Progenitor cell of endocrine pancreas (in vitro differentiated cells): ENCODE data around the gene PTPN20. TPM values are rescaled to one million over a fixed set of nuclear protein-coding genes. Genes with fewer than 3 reads are reported as not detected.

Source experiments
- DNase-seq: peaks from one replicate; pipeline ENCODE4 v3.0.0; 2021; ENCODE audit warnings: low spot score; ENCODE audit not compliant: unreplicated experiment
- H3K27ac Mint-ChIP-seq: 2 replicates; pipeline ENCODE4 v1.8.0; 2021; ENCODE audit warnings: mild to moderate bottlenecking, moderate library complexity, mixed read lengths
- H3K27me3 Mint-ChIP-seq: 2 replicates; pipeline ENCODE4 v1.8.0; 2021; ENCODE audit warnings: mixed read lengths
- H3K36me3 Mint-ChIP-seq: 2 replicates; pipeline ENCODE4 v1.8.0; 2022; ENCODE audit warnings: mixed read lengths; ENCODE audit not compliant: insufficient read depth
- H3K4me1 Mint-ChIP-seq: 2 replicates; pipeline ENCODE4 v1.8.0; 2021; ENCODE audit warnings: low read depth, mixed read lengths
- H3K4me3 Mint-ChIP-seq: 2 replicates; pipeline ENCODE4 v1.8.0; 2021; ENCODE audit warnings: low read depth, mild to moderate bottlenecking, moderate library complexity, mixed read lengths
- H3K9me3 Mint-ChIP-seq: 2 replicates; pipeline ENCODE4 v1.8.0; 2021; ENCODE audit warnings: low read depth, mixed read lengths
- total RNA-seq: library from RNA; stranded (reverse); gene quantifications from 2 replicates; pipeline ENCODE4 v1.2.1, GENCODE V29; 2021
- TF ChIP-seq, protein P1 (sequence below): fragments of 200-600 bp; sonication (generic); IDR thresholded peaks from one replicate; pipeline ENCODE4 v1.5.0; 2021; ENCODE audit warnings: antibody characterized with exemption, mild to moderate bottlenecking; ENCODE audit not compliant: unreplicated experiment

Gene PTPN20
- total RNA-seq, 1 donor from 2014 or later = 0.55 TPM

GRCh38 chr10:47020471-47020870 lies 109.2 kb downstream of the PTPN20 start:
- no peaks in the 10 kb centered on the region for H3K36me3 Mint-ChIP-seq
- no peaks in the 10 kb centered on the region for H3K4me1 Mint-ChIP-seq
- H3K4me3 Mint-ChIP-seq = no peak overlapping the region
- no peaks in the 10 kb centered on the region for H3K9me3 Mint-ChIP-seq
- TF ChIP-seq, protein P1, sequence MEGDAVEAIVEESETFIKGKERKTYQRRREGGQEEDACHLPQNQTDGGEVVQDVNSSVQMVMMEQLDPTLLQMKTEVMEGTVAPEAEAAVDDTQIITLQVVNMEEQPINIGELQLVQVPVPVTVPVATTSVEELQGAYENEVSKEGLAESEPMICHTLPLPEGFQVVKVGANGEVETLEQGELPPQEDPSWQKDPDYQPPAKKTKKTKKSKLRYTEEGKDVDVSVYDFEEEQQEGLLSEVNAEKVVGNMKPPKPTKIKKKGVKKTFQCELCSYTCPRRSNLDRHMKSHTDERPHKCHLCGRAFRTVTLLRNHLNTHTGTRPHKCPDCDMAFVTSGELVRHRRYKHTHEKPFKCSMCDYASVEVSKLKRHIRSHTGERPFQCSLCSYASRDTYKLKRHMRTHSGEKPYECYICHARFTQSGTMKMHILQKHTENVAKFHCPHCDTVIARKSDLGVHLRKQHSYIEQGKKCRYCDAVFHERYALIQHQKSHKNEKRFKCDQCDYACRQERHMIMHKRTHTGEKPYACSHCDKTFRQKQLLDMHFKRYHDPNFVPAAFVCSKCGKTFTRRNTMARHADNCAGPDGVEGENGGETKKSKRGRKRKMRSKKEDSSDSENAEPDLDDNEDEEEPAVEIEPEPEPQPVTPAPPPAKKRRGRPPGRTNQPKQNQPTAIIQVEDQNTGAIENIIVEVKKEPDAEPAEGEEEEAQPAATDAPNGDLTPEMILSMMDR = no peak
- peaks cover 17% of the 10 kb centered on the region for H3K27me3 Mint-ChIP-seq
- no peak for DNase-seq
- H3K27ac Mint-ChIP-seq = no peak overlapping the region

DNA sequence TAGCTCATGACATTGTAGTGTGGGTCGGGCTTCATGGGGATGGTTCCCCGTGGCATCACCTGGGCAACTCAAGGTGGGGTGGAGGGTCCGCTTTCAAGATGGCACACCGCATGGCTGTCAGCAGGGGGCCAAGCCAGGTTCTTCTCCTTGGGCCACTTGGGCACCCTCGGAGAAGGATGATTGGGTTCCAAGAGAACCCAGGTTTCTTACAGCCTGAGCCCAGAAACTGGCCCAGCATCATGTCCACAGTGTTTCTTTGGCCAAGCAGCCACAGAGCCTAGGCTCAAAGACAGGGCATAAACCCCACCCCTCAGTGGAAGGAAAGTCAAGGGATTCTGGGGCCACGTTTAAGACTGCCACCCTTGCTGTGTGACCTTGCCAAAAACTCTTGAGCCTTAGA lies 110.6 kb downstream of the PTPN20 start:
- DNase-seq = no peak
- Mint-ChIP-seq H3K27ac (no peak overlapping the region), H3K4me1 (no peaks in the 10 kb centered on the region), H3K36me3 (no peaks in the 10 kb centered on the region), H3K27me3 (peaks cover 7% of the 10 kb centered on the region), H3K9me3 (no peaks in the 10 kb centered on the region), H3K4me3 (no peak overlapping the region)
- TF ChIP-seq, protein P1 = no peak

DNA sequence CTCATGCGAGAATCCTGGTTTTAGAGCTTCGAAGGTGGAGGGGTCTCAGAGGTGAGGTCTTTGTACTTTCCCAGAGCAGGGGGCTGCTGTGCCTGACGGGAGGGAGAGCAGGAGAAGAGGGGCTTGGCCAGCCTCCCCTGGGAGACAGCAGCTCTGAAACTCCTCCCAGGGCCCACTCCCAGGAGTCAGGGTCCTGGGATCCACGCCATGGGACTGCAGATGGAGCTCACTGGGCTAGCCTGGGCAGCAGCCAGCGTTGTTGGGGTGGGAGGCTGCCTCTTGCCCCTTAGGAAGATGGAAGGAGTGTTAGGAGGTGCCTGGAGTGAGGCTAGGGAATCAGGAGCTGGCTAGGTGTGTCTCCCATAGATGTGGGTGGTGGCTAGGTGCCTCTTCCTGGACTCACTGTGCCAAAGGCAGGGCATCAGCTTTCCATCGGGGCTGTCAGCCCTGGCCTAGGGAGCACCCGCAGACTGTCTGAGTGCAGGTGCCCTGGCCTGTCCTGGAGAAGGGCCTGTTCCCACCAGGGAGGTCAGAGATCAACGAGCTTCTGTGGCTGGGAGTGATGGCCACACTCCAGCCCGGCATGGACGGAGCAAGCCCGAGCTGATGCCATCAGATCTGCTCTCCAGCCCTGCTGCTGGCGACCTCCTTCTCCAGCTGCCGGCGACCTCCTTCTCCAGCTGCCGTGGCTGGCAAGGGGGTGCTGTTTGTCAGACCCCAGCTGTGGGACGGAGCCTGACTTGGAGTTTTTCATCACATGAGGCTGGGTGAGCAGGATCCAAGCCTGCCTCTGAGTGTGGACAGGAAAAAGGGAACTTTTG lies 111.3 kb downstream of the PTPN20 start:
- Mint-ChIP-seq H3K27ac (no peak overlapping the region), H3K4me3 (no peak overlapping the region), H3K9me3 (no peaks in the 10 kb centered on the region), H3K27me3 (peaks cover 9% of the 10 kb centered on the region), H3K36me3 (no peaks in the 10 kb centered on the region), H3K4me1 (no peaks in the 10 kb centered on the region)
- peak; percentile 6 for DNase-seq
- TF ChIP-seq, protein P1 = no peak

DNA sequence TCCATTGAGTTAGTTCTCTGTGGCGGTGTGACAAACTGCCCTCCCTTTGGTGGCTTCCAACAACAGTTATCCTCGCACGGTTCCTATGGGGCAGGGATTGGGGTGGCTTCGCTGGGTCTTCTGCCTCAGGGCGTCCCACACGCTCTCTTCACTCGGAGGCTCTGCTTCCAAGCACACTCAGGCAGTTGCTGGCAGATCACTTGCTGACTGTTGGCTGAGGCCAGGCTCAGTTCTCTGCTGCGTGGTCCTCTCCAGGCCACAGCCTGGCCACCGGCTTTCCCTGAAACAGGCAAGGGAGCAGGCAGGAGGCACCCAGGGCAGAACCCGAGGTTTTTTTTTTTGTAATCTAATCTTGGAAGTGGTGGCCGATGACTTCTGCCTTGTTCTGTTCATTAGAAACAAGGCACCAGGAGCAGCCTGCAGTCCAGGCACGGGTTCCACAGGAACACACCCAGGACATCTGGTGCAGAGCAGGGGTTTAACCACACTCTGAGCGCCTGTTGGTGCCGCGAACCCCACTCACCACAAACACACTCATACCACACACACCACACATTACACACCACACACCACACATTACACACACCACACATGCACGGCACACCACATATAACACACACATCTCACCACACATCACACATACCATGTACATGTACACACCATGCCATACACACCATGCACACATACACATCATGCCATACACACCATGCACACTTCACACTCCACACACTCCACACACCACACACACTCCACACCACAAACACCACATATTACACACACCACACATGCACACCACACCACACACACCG lies 112.2 kb downstream of the PTPN20 start:
- no peak overlapping the region for H3K27ac Mint-ChIP-seq
- H3K9me3 Mint-ChIP-seq = no peaks in the 10 kb centered on the region
- no peaks in the 10 kb centered on the region for H3K36me3 Mint-ChIP-seq
- TF ChIP-seq, protein P1 = no peak
- no peak overlapping the region for H3K4me3 Mint-ChIP-seq
- H3K27me3 Mint-ChIP-seq = peaks cover 11% of the 10 kb centered on the region
- DNase-seq = peak; percentile 8
- H3K4me1 Mint-ChIP-seq = no peaks in the 10 kb centered on the region

DNA sequence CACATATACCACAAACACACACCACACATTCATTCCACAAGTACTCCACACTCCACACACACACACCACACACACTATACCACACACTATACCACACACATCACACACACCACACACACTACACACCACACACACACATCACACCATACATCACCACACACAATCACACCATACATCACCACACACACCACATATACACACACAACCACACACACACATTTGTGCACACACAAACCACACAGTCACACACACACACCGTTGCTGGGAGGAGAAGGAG lies 112.8 kb downstream of the PTPN20 start:
- Mint-ChIP-seq H3K27me3 (peaks cover 11% of the 10 kb centered on the region), H3K36me3 (no peaks in the 10 kb centered on the region), H3K27ac (no peak overlapping the region), H3K9me3 (no peaks in the 10 kb centered on the region), H3K4me3 (no peak overlapping the region), H3K4me1 (no peaks in the 10 kb centered on the region)
- no peak for DNase-seq
- TF ChIP-seq, protein P1 = no peak
